ENCODE measurements around the gene XCR1.

- TF ChIP-seq CTCF (IDR thresholded peaks at IDR 0.05) (no peak), EZH2 (IDR thresholded peaks at IDR 0.05; ENCODE audit: borderline replicate concordance, insufficient read depth, low read depth, low read length, poor library complexity, severe bottlenecking) (no peak)
Observed at GRCh38 chr3:45992133-45992729, 35.1 kb downstream of the XCR1 start.

Data from B cell (primary cell).